ENCODE results near the gene GALNT2. TPM values are rescaled to one million over a fixed set of nuclear protein-coding genes. Genes with fewer than 3 reads are reported as not detected.

GALNT2 gene
- polyA plus RNA-seq, 1 donor, result 47.1 TPM

- Histone ChIP-seq H3K27me3 (ENCODE audit: control insufficient read depth, insufficient read depth, low read length) (no peaks in the 10 kb centered on the region), H3K4me1 (ENCODE audit: control insufficient read depth, insufficient read depth, low read length) (peaks cover 9% of the 10 kb centered on the region), H3K36me3 (ENCODE audit: control insufficient read depth, insufficient read depth, low read length) (no peaks in the 10 kb centered on the region), H3K4me3 (ENCODE audit: low read length) (no peak overlapping the region), H3K27ac (ENCODE audit: low read length) (no peak overlapping the region), H3K9me3 (ENCODE audit: control insufficient read depth, low read depth, low read length) (no peaks in the 10 kb centered on the region)
- DNase-seq, result no peak
- WGBS (ENCODE audit: insufficient coverage, low lambda C conversion rate), result 60% methylated on average over 1 of the region's 15 CpGs
Observed at GRCh38 chr1:230128569-230129285, 61.7 kb downstream of the GALNT2 start.

GRCh38 chr1:230129341-230129740 is 62.3 kb downstream of the GALNT2 start:
- Histone ChIP-seq H3K4me1 (ENCODE audit: control insufficient read depth, insufficient read depth, low read length) (peaks cover 5% of the 10 kb centered on the region), H3K4me3 (ENCODE audit: low read length) (no peak overlapping the region), H3K27ac (ENCODE audit: low read length) (no peak overlapping the region), H3K9me3 (ENCODE audit: control insufficient read depth, low read depth, low read length) (no peaks in the 10 kb centered on the region), H3K36me3 (ENCODE audit: control insufficient read depth, insufficient read depth, low read length) (no peaks in the 10 kb centered on the region), H3K27me3 (ENCODE audit: control insufficient read depth, insufficient read depth, low read length) (no peaks in the 10 kb centered on the region)
- DNase-seq, result no peak
- WGBS (ENCODE audit: insufficient coverage, low lambda C conversion rate), result 80% methylated on average over 1 of the region's 4 CpGs

DNA sequence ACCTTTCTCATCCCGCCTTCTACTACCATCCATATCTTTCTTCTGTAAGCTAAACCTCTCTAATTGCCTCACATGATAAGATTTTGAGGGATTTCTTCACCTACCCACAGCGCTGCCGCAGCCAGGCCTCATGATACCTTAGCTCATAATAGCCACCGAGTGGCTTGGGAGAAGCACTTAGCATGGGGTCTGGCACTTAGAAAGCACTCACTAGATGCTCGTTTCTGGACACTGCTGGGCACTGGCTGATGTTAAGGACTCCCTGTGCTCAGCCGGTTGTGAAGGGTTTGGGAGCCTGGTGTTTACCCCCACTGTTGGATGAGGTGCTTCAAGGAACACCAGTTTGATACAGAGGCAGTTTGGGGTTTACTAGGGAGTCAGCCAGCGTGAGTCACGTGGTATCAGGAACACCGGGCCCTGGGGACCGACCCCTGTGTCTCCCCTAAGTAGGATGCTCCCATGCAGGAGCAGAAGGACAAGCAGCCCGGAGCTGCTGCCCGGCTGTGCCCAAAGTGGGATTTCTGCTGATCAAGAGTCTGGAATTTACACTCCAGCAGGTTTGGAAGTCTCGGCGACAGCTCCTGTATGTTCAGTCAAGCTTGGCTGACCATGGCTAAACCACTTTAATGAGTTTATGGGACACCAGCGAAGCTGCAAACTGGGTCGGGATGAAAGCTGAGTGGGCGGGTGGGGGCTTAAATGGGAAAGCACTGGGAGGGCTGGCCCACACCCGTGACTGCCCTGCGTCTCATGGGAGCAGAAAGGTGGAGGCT is 63.3 kb downstream of the GALNT2 start:
- H3K36me3 ChIP-seq (ENCODE audit: control insufficient read depth, insufficient read depth, low read length), result no peaks in the 10 kb centered on the region
- H3K27me3 ChIP-seq (ENCODE audit: control insufficient read depth, insufficient read depth, low read length), result no peaks in the 10 kb centered on the region
- WGBS (ENCODE audit: insufficient coverage, low lambda C conversion rate), result 89% methylated on average over 3 of the region's 19 CpGs
- no peak overlapping the region for H3K4me3 ChIP-seq (ENCODE audit: low read length)
- H3K4me1 ChIP-seq (ENCODE audit: control insufficient read depth, insufficient read depth, low read length), result no peaks in the 10 kb centered on the region
- H3K27ac ChIP-seq (ENCODE audit: low read length), result no peak overlapping the region
- no peak for DNase-seq
- no peaks in the 10 kb centered on the region for H3K9me3 ChIP-seq (ENCODE audit: control insufficient read depth, low read depth, low read length)

DNA sequence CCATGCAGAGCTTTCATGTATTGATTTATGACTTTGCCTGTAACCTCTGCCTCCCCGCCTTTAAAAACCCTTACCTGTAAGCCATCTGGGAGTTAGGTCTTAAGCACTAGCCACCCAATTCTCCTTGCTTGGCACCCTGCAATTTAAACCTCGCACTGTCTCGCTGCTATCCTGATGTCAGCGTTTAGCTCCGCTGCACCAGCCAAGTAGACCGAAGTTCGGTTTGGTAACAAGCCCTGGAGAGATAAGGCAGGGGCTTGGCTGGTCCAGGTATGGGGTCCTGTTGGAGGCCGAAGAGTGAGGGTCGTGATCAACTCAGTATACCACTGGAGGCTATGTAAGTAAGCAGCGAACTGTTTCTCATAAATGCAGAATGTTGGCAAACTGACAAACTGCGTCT is 64.4 kb downstream of the GALNT2 start:
- H3K9me3 ChIP-seq (ENCODE audit: control insufficient read depth, low read depth, low read length), result no peaks in the 10 kb centered on the region
- no peak overlapping the region for H3K27ac ChIP-seq (ENCODE audit: low read length)
- no peaks in the 10 kb centered on the region for H3K27me3 ChIP-seq (ENCODE audit: control insufficient read depth, insufficient read depth, low read length)
- no peak for DNase-seq
- no CpG with 5 or more reads among the region's 11 CpGs for WGBS (ENCODE audit: insufficient coverage, low lambda C conversion rate)
- no peaks in the 10 kb centered on the region for H3K36me3 ChIP-seq (ENCODE audit: control insufficient read depth, insufficient read depth, low read length)
- no peaks in the 10 kb centered on the region for H3K4me1 ChIP-seq (ENCODE audit: control insufficient read depth, insufficient read depth, low read length)
- H3K4me3 ChIP-seq (ENCODE audit: low read length), result no peak overlapping the region

- Histone ChIP-seq H3K27ac (ENCODE audit: low read length) (no peak overlapping the region), H3K36me3 (ENCODE audit: control insufficient read depth, insufficient read depth, low read length) (no peaks in the 10 kb centered on the region), H3K4me3 (ENCODE audit: low read length) (no peak overlapping the region), H3K9me3 (ENCODE audit: control insufficient read depth, low read depth, low read length) (no peaks in the 10 kb centered on the region), H3K27me3 (ENCODE audit: control insufficient read depth, insufficient read depth, low read length) (no peaks in the 10 kb centered on the region), H3K4me1 (ENCODE audit: control insufficient read depth, insufficient read depth, low read length) (no peaks in the 10 kb centered on the region)
- no peak for DNase-seq
- 68% methylated on average over 3 of the region's 6 CpGs for WGBS (ENCODE audit: insufficient coverage, low lambda C conversion rate)
Observed at GRCh38 chr1:230132758-230133157, 65.7 kb downstream of the GALNT2 start.

- no CpG with 5 or more reads among the region's 6 CpGs for WGBS (ENCODE audit: insufficient coverage, low lambda C conversion rate)
- Histone ChIP-seq H3K27ac (ENCODE audit: low read length) (no peak overlapping the region), H3K9me3 (ENCODE audit: control insufficient read depth, low read depth, low read length) (no peaks in the 10 kb centered on the region), H3K36me3 (ENCODE audit: control insufficient read depth, insufficient read depth, low read length) (no peaks in the 10 kb centered on the region), H3K4me1 (ENCODE audit: control insufficient read depth, insufficient read depth, low read length) (no peaks in the 10 kb centered on the region), H3K4me3 (ENCODE audit: low read length) (no peak overlapping the region), H3K27me3 (ENCODE audit: control insufficient read depth, insufficient read depth, low read length) (no peaks in the 10 kb centered on the region)
- DNase-seq, result no peak
Observed at GRCh38 chr1:230135726-230136125, 68.7 kb downstream of the GALNT2 start.

DNA sequence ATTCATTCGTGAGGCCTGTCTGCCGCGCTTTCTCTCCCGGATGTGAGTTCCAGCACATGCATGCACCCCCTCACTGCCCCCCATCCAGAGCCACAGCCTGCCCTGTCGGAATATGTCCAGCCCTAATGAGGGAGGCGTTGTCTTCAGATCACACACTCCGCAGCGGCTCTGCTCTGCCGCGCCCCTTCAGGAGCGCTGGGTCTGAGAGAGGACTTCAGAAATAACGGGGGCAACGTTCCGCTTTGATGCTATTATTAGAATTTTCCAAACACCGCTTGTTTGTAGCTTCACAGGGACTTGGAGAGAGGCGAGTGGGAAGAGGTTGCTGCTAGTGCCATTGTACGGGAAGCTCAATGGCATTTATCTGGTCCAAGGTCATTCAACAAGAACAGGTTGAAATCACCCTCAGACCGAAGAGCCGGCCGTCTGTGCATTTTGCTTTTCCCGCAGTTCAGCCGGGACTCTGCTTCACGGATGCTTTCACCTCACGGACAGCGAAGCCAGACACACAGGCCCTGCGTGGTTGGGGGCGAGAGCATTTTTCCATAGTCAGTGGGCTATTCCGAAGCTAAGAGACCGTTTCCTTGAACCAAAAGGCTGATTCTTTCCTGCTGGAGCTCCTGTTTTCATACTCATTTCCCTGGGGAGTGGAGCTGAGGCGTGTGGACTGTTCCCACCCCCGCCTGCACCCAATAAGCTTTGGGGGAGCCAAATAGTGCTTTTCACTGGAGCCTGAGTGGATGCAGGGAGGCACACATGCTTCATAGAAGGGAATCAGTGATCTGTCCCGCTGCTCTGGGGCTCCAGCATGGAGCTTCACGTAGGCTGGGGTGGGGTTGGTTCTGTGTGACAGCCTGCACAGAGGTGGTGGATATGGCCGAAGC is 69.7 kb downstream of the GALNT2 start:
- DNase-seq, result no peak
- no peaks in the 10 kb centered on the region for H3K4me1 ChIP-seq (ENCODE audit: control insufficient read depth, insufficient read depth, low read length)
- no peak overlapping the region for H3K27ac ChIP-seq (ENCODE audit: low read length)
- no peak overlapping the region for H3K4me3 ChIP-seq (ENCODE audit: low read length)
- 92% methylated on average over 6 of the region's 34 CpGs for WGBS (ENCODE audit: insufficient coverage, low lambda C conversion rate)
- H3K36me3 ChIP-seq (ENCODE audit: control insufficient read depth, insufficient read depth, low read length), result no peaks in the 10 kb centered on the region
- H3K27me3 ChIP-seq (ENCODE audit: control insufficient read depth, insufficient read depth, low read length), result no peaks in the 10 kb centered on the region
- no peaks in the 10 kb centered on the region for H3K9me3 ChIP-seq (ENCODE audit: control insufficient read depth, low read depth, low read length)

DNA sequence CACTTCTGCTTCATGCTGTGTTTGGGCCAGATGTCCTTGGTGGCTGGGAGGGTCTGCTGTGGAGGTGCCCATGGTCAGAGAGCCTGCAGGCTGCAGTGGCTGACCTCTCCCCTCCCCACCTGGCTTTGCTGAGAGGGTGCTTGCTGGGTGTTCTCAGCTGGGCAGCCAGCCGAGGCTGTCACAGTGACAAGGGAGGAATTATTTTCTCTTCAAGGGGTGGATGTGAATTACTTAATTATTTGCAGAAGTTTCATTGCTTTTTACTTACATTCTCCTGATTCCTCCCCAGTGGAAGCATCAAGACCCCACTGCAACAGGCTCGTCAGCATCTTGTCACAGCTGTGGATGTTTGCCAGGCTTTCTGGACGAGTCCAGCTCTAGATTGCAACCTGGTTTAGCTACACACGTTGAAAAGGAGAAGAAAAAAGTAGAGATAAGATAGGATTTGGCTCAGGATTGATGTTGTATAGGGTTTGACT is 70.3 kb downstream of the GALNT2 start:
- no peaks in the 10 kb centered on the region for H3K4me1 ChIP-seq (ENCODE audit: control insufficient read depth, insufficient read depth, low read length)
- WGBS (ENCODE audit: insufficient coverage, low lambda C conversion rate), result 34% methylated on average over 2 of the region's 4 CpGs
- no peaks in the 10 kb centered on the region for H3K9me3 ChIP-seq (ENCODE audit: control insufficient read depth, low read depth, low read length)
- H3K27ac ChIP-seq (ENCODE audit: low read length), result no peak overlapping the region
- H3K27me3 ChIP-seq (ENCODE audit: control insufficient read depth, insufficient read depth, low read length), result no peaks in the 10 kb centered on the region
- no peak for DNase-seq
- no peaks in the 10 kb centered on the region for H3K36me3 ChIP-seq (ENCODE audit: control insufficient read depth, insufficient read depth, low read length)
- H3K4me3 ChIP-seq (ENCODE audit: low read length), result no peak overlapping the region

DNA sequence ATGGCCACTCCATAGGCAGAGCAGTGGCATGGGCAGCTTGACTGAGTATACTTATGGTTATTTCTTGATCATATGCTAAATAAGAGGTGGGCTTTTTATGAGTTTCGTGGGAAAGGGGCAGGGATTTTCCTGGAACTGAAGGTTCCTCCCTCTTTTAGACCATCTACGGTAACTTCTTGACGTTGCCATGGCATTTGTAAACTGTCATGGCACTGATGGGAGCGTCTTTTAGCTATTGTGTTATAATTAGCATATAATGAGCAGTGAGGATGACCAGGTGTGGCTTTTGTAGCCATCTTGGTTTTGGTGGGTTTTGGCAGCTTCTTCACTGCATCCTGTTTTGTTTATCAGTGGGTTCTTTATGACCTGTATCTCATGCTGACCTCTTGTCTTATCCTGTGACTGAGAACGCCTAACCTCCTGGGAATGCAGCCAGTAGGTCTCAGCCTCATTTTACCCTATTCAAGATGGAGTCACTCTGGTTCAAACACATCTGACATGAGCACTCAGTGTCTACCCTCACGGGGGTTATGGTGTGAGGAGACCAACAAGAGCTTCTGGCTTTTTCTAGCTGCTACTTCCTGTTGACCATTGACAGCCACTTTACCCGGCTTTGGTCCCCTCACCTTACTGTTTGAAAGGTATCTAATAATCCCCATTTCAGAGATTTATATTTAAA is 71.7 kb downstream of the GALNT2 start:
- DNase-seq, result no peak
- H3K4me1 ChIP-seq (ENCODE audit: control insufficient read depth, insufficient read depth, low read length), result no peaks in the 10 kb centered on the region
- H3K27me3 ChIP-seq (ENCODE audit: control insufficient read depth, insufficient read depth, low read length), result no peaks in the 10 kb centered on the region
- no peaks in the 10 kb centered on the region for H3K9me3 ChIP-seq (ENCODE audit: control insufficient read depth, low read depth, low read length)
- no peaks in the 10 kb centered on the region for H3K36me3 ChIP-seq (ENCODE audit: control insufficient read depth, insufficient read depth, low read length)
- no peak overlapping the region for H3K4me3 ChIP-seq (ENCODE audit: low read length)
- H3K27ac ChIP-seq (ENCODE audit: low read length), result no peak overlapping the region
- no CpG with 5 or more reads among the region's 7 CpGs for WGBS (ENCODE audit: insufficient coverage, low lambda C conversion rate)

DNA sequence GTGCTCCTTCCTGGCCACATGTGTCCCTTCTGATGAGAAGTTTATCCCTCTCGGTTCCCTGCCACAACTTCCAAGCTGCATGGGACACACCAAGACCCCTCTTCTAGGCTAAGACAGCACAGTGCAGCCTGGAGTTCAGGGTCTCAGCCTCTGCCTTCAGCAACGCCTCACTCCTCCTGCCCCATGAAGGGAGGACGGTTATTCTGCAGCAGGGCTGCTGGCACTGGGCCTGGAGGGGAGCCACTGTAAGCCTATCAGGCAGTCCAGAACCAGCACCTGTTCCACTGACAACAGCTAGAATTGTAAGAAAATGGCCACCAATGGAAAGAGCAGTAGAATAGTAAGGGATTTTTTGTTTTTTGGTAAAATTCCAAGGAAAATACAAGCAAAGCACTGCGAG is 72.3 kb downstream of the GALNT2 start:
- WGBS (ENCODE audit: insufficient coverage, low lambda C conversion rate), result 88% methylated on average over 1 of the region's 4 CpGs
- no peak for DNase-seq
- Histone ChIP-seq H3K27me3 (ENCODE audit: control insufficient read depth, insufficient read depth, low read length) (no peaks in the 10 kb centered on the region), H3K9me3 (ENCODE audit: control insufficient read depth, low read depth, low read length) (no peaks in the 10 kb centered on the region), H3K27ac (ENCODE audit: low read length) (no peak overlapping the region), H3K36me3 (ENCODE audit: control insufficient read depth, insufficient read depth, low read length) (no peaks in the 10 kb centered on the region), H3K4me3 (ENCODE audit: low read length) (no peak overlapping the region), H3K4me1 (ENCODE audit: control insufficient read depth, insufficient read depth, low read length) (no peaks in the 10 kb centered on the region)
